ENCODE results near the gene HTR6. TPM values are rescaled to one million over a fixed set of nuclear protein-coding genes. Genes with fewer than 3 reads are reported as not detected.

Gene HTR6
- total RNA-seq, 2 experiments from 2014 or later = 1.1 to 1.6 TPM

- CTCF ChIA-PET = no interaction called here
- no peaks in the 10 kb centered on the region for H3K4me1 Mint-ChIP-seq
Measured at GRCh38 chr1:19725606-19726005, 60.9 kb downstream of the HTR6 start.

GRCh38 chr1:19728413-19729145, 63.9 kb downstream of the HTR6 start:
- Mint-ChIP-seq H3K9me3 (ENCODE audit: low read depth) (peaks cover 11% of the 10 kb centered on the region), H3K36me3 (ENCODE audit: low read depth) (peaks cover 20% of the 10 kb centered on the region), H3K27ac (no peak overlapping the region), H3K4me1 (no peaks in the 10 kb centered on the region), H3K27me3 (no peaks in the 10 kb centered on the region), H3K4me3 (no peak overlapping the region)
- CTCF ChIA-PET = interaction anchor here (0.6 to 3.4 kb wide), 8 partner anchors 13 to 1761 kb away, joined by 3 to 14 read pairs (median 3); no protein-coding TSS in a partner anchor
- ATAC-seq (no peak), DNase-seq (no peak)
- POLR2A ChIA-PET = interaction anchor here (0.6 kb wide), 1 partner anchor 441 kb away, joined by 3 read pairs; no protein-coding TSS in a partner anchor
- intact Hi-C loops (cut with DNase I, micrococcal nuclease) = no loop called here

More at GRCh38 chr1:19725606-19726005, 60.9 kb downstream of the HTR6 start:
- Mint-ChIP-seq H3K36me3 (ENCODE audit: low read depth) (peaks cover 7% of the 10 kb centered on the region), H3K4me3 (no peak overlapping the region), H3K27me3 (no peaks in the 10 kb centered on the region), H3K9me3 (ENCODE audit: low read depth) (peaks cover 7% of the 10 kb centered on the region), H3K27ac (no peak overlapping the region)
- DNase-seq (no peak), ATAC-seq (no peak)
- POLR2A ChIA-PET = interaction anchor here (0.6 kb wide), 1 partner anchor 221 kb away, joined by 3 read pairs; no protein-coding TSS in a partner anchor
- intact Hi-C loops (cut with DNase I, micrococcal nuclease) = no loop called here

GRCh38 chr1:19730232-19730631, 65.6 kb downstream of the HTR6 start:
- POLR2A ChIA-PET = interaction anchor here (0.6 kb wide), 1 partner anchor 415 kb away, joined by 5 read pairs; no protein-coding TSS in a partner anchor
- no peak for DNase-seq
- H3K4me1 Mint-ChIP-seq = no peaks in the 10 kb centered on the region
- intact Hi-C loops (cut with DNase I, micrococcal nuclease) = no loop called here
- H3K36me3 Mint-ChIP-seq (ENCODE audit: low read depth) = peaks cover 25% of the 10 kb centered on the region
- CTCF ChIA-PET = interaction anchor here (1.0 to 3.4 kb wide), 4 partner anchors 15 to 74 kb away, joined by 3 to 14 read pairs (median 4); no protein-coding TSS in a partner anchor
- ATAC-seq = no peak
- peaks cover 11% of the 10 kb centered on the region for H3K9me3 Mint-ChIP-seq (ENCODE audit: low read depth)
- no peaks in the 10 kb centered on the region for H3K27me3 Mint-ChIP-seq
- no peak overlapping the region for H3K4me3 Mint-ChIP-seq
- H3K27ac Mint-ChIP-seq = no peak overlapping the region

Other genes with a start within 250 kb of the HTR6 start
- 100 to 1,000 TPM; 320 to 346 TPM for gene CAPZB, start 179.3 kb upstream of the HTR6 start, total RNA-seq
- gene NBL1, start 20.6 kb upstream of the HTR6 start, total RNA-seq = 10 to 100 TPM; 10.5 to 10.7 TPM
- 10 to 100 TPM; 13.2 to 15.6 TPM for gene TMCO4, start 135.0 kb downstream of the HTR6 start, total RNA-seq
- gene RNF186, start 150.4 kb downstream of the HTR6 start, total RNA-seq = not detected
- 1 to 10 TPM; 6.6 to 9.2 TPM for gene OTUD3, start 217.5 kb downstream of the HTR6 start, total RNA-seq